GM11168 (cell line): ENCODE results near the gene LGALS16.
"Not testable (repeated sequence)": the region's sequence is repeated elsewhere in the genome, so short reads cannot be mapped to it uniquely, and the experiment has no call there.

Experiments used
- in situ Hi-C: fragments of 300-500 bp; cut with MboI; formaldehyde crosslinking; loops from one replicate; pipeline ENCODE4 v1.12.0; 2022; ENCODE audit warnings: low sequenced_read_pairs; ENCODE audit not compliant: unreplicated experiment

The LGALS16 gene

DNA sequence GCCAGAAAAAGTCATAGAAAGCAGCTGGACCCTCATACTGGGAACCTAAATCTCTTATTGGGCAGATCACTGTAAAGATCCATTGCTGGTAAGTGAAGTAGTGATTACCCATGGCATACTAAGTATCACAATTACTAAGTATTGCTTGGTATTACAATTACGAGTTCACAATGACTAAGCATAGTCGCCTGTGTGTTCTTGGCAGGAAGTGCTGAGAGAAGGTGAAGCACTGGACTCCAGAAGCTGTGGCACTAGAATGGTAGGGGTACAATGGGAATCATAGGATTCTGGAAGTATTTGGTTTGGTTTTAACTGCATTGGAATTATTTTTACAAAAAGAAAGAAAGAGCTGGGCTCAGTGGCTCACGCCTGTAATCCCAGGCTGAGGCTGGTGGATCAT, 20.3 kb downstream of the LGALS16 start:
- in situ Hi-C loops, result loop anchor here (5.0 kb wide), 1 partner anchor 166 kb away; no protein-coding TSS in a partner anchor

- in situ Hi-C loops, result loop anchor here (5.0 kb wide), 1 partner anchor 164 kb away; no protein-coding TSS in a partner anchor
Observed at GRCh38 chr19:39677961-39678889, 22.5 kb downstream of the LGALS16 start.

GRCh38 chr19:39679056-39679790, 23.5 kb downstream of the LGALS16 start:
- in situ Hi-C loops, result loop anchor here (5.0 kb wide), 1 partner anchor 163 kb away; no protein-coding TSS in a partner anchor

- in situ Hi-C loops, result loop anchor here (5.0 kb wide), 2 partner anchors 78 to 163 kb away; no protein-coding TSS in a partner anchor
Observed at GRCh38 chr19:39679791-39680168, 24.1 kb downstream of the LGALS16 start.

DNA sequence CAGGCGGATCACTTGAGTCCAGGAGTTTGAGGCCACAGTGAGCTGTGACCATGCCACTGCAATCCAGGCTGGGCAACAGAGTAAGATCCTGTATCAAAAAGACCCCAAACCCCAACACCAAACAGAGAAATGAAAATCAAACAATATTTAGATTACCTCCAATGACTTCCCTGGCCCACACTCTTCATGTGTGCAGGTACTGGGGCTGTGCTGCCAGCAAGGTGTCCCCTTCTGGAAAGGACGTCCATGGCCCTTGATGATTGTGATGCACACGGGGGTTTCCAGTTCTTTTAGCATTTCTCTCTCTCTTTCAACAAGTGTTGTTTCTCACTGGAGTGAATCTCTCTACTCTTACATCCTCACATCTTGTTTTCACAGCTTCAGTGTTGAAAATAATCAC, 24.9 kb downstream of the LGALS16 start:
- in situ Hi-C loops, result loop anchor here (5.0 kb wide), 1 partner anchor 77 kb away; no protein-coding TSS in a partner anchor

GRCh38 chr19:39681416-39681815, 25.7 kb downstream of the LGALS16 start:
- in situ Hi-C loops, result loop anchor here (5.0 kb wide), 1 partner anchor 76 kb away; no protein-coding TSS in a partner anchor

DNA sequence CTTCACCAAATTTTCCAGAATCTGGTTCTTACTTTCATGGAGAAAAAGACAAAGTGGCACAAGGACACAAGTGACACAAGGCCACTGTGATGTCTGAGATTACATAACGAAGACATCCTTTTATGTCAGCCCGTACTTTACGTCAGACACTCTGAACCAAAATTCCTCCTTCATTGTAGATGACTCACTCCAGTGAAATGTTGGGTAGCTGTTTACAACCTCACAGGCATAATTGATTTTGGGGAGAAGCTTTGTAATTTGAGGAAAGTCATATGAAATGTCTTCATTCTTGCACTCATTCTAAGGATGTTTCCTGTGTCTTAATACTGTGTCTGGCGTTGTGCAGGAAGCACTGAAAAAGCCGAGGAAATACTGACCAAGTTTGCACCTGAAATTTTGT, 28.6 kb downstream of the LGALS16 start:
- in situ Hi-C loops, result loop anchor here (5.0 kb wide), 1 partner anchor 73 kb away; no protein-coding TSS in a partner anchor

DNA sequence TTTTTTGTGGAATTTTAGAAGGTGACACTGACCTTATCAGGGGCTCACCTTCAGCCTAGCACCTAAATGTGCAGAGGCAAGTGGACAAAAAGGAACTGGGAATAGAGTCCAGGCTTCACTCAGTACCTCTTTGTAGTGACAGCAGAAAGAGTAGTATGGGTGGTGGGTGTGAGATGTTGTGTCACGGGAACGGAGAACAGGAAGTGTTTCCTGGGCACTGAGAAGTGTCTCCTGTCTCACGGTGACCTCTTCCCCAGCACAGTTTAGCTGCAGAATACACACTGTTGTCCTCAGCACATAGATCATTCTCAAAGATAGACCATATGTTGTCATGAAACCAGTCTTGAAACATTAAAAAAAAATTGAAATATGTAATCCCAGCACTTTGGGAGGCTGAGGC, 31.0 kb downstream of the LGALS16 start:
- in situ Hi-C loops, result no loop called here

- in situ Hi-C loops, result not testable (repeated sequence)
Observed at GRCh38 chr19:39688637-39689036, 32.9 kb downstream of the LGALS16 start.

GRCh38 chr19:39692166-39692565, 36.5 kb downstream of the LGALS16 start:
- in situ Hi-C loops, result no loop called here

DNA sequence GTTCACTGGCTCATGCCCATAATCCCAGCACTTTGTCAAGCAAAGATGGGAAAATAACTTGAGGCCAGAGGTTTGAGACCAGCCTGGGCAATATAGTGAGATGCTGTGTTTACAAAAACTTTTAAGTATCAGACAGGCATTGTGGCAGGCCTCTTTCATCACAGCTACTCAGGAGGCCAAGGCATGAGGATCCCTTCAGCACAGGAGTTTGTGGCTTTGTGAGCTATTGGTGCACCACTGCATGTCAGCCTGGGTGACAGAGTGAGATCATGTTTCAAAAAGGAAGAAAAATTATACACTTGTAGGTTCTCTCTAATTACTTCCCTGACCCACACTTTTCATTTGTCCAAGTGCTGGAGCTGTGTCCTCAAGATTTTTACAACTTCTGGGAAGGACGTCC, 37.1 kb downstream of the LGALS16 start:
- in situ Hi-C loops, result no loop called here

DNA sequence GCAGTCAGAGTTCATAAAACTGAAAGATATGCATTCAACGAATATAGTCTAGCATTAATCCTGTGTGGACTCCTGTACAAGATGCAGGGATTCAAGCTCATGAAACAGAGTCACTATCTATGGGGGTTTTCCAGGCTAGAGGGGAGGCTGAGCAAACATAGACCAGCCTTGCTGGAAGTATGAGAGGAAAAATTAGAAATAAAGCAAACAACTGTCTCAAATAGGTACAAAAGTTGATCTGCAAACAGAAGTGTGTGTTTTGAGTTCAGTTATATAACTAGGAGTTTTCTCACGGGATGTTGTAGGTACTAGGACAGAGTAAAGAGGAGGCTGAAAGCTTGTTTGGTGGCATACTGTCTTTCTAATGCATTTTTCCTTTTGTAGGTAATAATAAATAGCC, 40.0 kb downstream of the LGALS16 start:
- in situ Hi-C loops, result no loop called here

DNA sequence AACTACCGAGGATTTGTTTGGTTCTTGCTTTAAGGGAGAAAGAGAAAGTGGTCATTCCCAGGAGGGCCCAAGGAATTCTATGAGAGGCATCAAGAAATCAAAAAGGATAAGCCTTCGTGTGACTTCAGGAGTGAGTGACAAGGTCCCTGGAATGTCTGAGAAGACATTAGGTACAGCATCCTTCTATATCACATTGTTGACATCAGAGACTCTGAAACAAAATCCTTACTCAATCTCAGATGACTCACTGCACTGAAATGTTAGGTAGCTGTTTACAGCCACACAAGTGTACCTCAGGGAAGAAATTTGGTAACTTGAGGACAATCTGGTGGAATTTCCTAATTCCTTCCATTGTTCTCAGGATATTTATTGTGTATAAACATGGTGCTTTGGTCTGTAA, 40.7 kb downstream of the LGALS16 start:
- in situ Hi-C loops, result no loop called here

- in situ Hi-C loops, result no loop called here
Observed at GRCh38 chr19:39698535-39698934, 42.8 kb downstream of the LGALS16 start.

DNA sequence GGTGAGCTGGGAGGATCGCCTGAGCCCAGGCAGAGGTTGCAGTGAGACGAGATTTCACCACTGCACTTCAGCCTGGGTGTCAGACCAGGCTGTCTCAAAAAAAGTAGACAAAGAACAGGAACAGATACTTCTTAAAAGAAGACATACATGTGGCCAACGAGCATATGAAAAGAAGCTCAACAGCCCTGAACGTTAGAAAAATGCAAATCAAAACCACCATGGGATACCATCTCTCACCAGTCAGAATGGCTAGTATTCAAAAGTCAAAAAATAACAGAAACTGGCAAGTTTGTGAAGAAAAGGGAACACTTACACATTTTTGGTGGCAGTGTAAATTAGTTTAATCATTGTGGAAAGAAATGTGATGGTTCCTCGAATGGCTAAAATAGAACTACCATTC, 45.6 kb downstream of the LGALS16 start:
- in situ Hi-C loops, result no loop called here

DNA sequence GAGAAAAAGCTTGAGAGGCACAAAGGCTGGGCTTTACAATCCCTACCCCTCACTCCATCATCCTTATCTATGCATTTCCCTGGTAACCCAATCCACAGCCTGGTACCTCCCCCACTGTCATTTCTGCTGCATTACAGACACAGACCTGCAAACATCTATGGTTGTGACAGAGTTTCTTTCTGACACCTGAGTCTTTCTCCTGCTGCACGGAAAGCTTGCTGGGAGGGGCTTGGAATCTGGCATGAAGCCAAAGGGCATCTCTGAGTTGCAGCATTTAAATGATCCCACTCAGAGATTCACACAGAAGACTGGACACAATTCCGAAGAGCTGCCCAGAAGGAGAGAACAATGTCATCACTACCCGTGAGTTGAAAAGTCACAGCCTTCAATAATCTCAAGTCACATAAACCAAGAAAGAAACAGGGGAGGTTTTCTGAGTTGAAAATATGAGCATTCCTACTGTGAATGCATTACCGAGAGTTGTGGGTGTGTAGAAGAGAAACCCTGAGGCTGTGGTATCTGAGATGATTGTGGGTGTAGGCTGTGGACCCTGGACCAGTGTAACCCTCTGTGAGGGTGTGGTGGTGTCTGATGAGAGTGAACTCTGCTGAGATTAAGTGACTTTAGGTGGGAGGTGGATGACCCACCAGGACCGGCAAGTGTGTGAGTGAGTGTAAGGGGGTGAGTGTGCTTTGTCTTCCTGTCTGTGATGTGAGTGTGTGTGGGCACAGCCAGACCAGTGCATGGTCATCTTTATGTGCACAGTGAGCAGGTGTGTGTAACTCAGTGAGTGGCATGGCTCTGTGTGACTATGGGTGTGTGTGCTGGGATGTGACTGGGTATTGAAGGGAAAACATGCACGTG, 48.7 kb downstream of the LGALS16 start, which contains the start of gene LGALS14:
Gene LGALS14 (plus strand): TSS at position 301 of the 864 bp plus-strand sequence. CDS start 48 bp downstream, at position 349.
- in situ Hi-C loops, result no loop called here

DNA sequence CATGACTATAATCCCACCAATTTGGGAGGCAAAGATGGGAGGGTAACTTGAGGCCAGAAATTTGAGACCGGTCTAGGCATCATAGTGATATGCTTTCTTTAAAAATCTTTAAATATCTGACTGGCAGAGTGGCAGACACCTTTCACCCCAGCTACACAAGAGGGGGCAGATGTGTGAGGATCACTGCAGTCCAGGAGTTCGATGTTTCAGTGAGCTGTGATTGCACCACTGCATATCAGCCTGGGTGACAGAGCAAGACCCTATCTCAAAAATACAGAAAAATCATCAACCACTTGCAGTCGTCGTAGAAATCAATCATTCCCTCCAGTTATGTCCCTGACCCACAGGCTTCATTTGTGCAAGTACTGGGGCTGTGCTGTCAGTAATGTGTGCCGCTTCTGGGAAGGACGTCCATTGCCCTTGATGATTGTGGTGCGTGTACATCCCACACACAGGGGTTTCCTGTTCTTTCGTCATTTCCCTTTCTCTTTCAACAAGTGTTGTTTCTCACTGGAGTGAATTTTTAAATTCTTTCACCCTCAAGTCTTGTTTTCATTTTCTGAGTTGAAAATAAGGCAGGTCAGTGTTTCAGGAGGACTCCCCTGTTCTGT, 50.0 kb downstream of the LGALS16 start:
- in situ Hi-C loops, result no loop called here

DNA sequence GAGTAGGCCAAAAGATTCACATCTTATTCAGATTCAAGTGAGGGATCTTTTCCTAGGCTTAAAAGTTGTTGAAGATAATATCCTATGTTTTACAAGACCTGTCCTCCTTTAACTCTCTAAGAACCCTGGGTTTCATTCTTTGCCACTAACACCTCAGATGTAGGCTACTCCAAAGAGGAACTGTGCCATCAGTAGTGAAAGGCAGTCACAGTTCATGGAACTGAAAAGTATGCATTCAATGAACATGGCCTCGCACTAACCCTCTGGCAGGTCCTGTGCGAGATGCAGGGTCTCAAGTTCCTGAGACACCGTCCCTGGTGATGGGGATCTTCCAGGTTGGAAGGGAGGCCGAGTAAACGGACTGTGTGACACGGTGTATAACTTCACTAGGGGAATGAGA, 52.9 kb downstream of the LGALS16 start:
- in situ Hi-C loops, result no loop called here
